WERI-Rb-1 (cell line): ENCODE measurements around the gene CD40LG.

ENCODE experiments used
- DNase-seq: peaks from one replicate; pipeline ENCODE4 v3.0.0-alpha.2; 2020
- H3K27ac ChIP-seq: fragments of 250-450 bp; sonication (Bioruptor Pico); 2 replicates; pipeline ENCODE4 v1.5.1; 2020; ENCODE audit warnings: mild to moderate bottlenecking, moderate library complexity
- H3K27me3 ChIP-seq: fragments of 250-450 bp; sonication (Bioruptor Pico); 2 replicates; pipeline ENCODE4 v1.5.1; 2021; ENCODE audit warnings: mild to moderate bottlenecking, low read depth, moderate library complexity; ENCODE audit not compliant: insufficient read depth, severe bottlenecking
- H3K36me3 ChIP-seq: fragments of 250-450 bp; sonication (Bioruptor Pico); 2 replicates; pipeline ENCODE4 v1.5.1; 2020; ENCODE audit warnings: mild to moderate bottlenecking, moderate library complexity
- H3K4me3 ChIP-seq: 2 replicates; pipeline ENCODE4 v1.5.1; 2011; ENCODE audit warnings: low read depth, mild to moderate bottlenecking, control low read depth, low read length
- H3K9me3 ChIP-seq: fragments of 250-450 bp; sonication (Bioruptor Pico); 2 replicates; pipeline ENCODE4 v1.5.1; 2021; ENCODE audit warnings: mild to moderate bottlenecking, moderate library complexity; ENCODE audit not compliant: severe bottlenecking
- TF ChIP-seq, protein P1 (sequence below): IDR thresholded peaks from 2 replicates; pipeline ENCODE4 v1.5.1; 2011; ENCODE audit warnings: low read depth, mild to moderate bottlenecking, control low read depth, inconsistent platforms, low read length

Gene CD40LG

GRCh38 chrX:136647677-136648360 lies at the start of gene CD40LG:
Gene CD40LG (plus strand): TSS chrX:136648158. CDS start chrX:136648249, 91 bp downstream.
- H3K36me3 ChIP-seq = no peaks in the 10 kb centered on the region
- no peaks in the 10 kb centered on the region for H3K27me3 ChIP-seq
- no peak for DNase-seq
- no peak within 1 kb of the TSS for H3K27ac ChIP-seq
- H3K4me3 ChIP-seq = no peak within 1 kb of the TSS
- TF ChIP-seq, protein P1, sequence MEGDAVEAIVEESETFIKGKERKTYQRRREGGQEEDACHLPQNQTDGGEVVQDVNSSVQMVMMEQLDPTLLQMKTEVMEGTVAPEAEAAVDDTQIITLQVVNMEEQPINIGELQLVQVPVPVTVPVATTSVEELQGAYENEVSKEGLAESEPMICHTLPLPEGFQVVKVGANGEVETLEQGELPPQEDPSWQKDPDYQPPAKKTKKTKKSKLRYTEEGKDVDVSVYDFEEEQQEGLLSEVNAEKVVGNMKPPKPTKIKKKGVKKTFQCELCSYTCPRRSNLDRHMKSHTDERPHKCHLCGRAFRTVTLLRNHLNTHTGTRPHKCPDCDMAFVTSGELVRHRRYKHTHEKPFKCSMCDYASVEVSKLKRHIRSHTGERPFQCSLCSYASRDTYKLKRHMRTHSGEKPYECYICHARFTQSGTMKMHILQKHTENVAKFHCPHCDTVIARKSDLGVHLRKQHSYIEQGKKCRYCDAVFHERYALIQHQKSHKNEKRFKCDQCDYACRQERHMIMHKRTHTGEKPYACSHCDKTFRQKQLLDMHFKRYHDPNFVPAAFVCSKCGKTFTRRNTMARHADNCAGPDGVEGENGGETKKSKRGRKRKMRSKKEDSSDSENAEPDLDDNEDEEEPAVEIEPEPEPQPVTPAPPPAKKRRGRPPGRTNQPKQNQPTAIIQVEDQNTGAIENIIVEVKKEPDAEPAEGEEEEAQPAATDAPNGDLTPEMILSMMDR = no peak
- no peaks in the 10 kb centered on the region for H3K9me3 ChIP-seq

GRCh38 chrX:136598631-136599030 lies 49.3 kb upstream of the CD40LG start:
- Histone ChIP-seq H3K4me3 (no peak overlapping the region), H3K36me3 (no peaks in the 10 kb centered on the region), H3K9me3 (no peaks in the 10 kb centered on the region), H3K27ac (no peak overlapping the region), H3K27me3 (peaks cover 11% of the 10 kb centered on the region)
- no peak for DNase-seq
- TF ChIP-seq, protein P1 = no peak

- DNase-seq = no peak
- peaks cover 6% of the 10 kb centered on the region for H3K27me3 ChIP-seq
- H3K36me3 ChIP-seq = no peaks in the 10 kb centered on the region
- TF ChIP-seq, protein P1 = no peak
- no peak overlapping the region for H3K27ac ChIP-seq
- no peaks in the 10 kb centered on the region for H3K9me3 ChIP-seq
- H3K4me3 ChIP-seq = no peak overlapping the region
Measured at GRCh38 chrX:136600059-136600458, 47.9 kb upstream of the CD40LG start.

- TF ChIP-seq, protein P1 = no peak
- Histone ChIP-seq H3K27me3 (no peaks in the 10 kb centered on the region), H3K4me3 (no peak overlapping the region), H3K27ac (no peak overlapping the region), H3K36me3 (no peaks in the 10 kb centered on the region), H3K9me3 (no peaks in the 10 kb centered on the region)
- no peak for DNase-seq
Measured at GRCh38 chrX:136607236-136607635, 40.7 kb upstream of the CD40LG start.

DNA sequence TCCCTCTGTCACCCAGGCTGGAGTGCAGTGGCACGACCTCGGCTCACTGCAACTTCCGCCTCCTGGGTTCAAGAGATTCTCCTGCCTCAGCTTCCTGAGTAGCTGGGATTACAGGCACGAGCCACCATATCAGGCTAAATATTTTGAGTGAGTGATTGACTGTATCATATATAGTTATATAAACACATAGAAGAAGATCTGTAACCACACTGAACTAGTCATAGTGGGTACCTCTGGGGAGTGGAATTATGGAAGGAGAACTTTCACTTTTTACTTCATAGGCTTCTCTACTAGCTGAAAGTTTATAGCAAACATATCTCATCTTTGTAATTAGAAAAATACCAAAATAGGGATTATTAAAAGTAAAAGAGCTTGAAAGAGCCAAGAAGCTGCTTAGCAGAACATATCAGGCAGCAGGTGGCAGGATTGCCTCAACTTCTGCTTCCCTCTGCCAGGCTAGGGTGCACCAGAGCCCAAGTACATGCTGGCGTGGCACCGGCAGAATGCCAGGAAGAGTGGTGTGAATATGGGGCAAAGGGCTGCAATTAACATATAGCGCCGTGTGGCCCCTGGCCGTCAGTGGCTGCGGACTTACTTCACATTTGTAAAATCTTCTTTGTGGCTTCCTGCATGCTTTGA lies 39.5 kb upstream of the CD40LG start:
- Histone ChIP-seq H3K27ac (no peak overlapping the region), H3K27me3 (no peaks in the 10 kb centered on the region), H3K9me3 (no peaks in the 10 kb centered on the region), H3K36me3 (no peaks in the 10 kb centered on the region), H3K4me3 (no peak overlapping the region)
- peak; percentile 29 for DNase-seq
- TF ChIP-seq, protein P1 = peak; percentile 55; the same call in 1 of the 2 replicates
